Kidney (tissue), 14 donors: ENCODE results near the gene WNK2. TPM values are rescaled to one million over a fixed set of nuclear protein-coding genes. Genes with fewer than 3 reads are reported as not detected.

Source experiments
- DNase-seq, 5 donors: peaks; one replicate each; pipeline ENCODE4 v3.0.0-alpha.2; 2013 to 2020
- FAIRE-seq: peaks from 2 replicates; lab custom pipeline; 2012; peaks lifted over from hg19 to GRCh38; lab: Jason Lieb, UNC
- H3K27ac ChIP-seq, 2 donors: one replicate each; pipeline ENCODE4 v1.7.0; 2013; ENCODE audit warnings: low read depth in 2 of 2, low read length in 2 of 2, inconsistent platforms in 1 of 2
- H3K27me3 ChIP-seq: one replicate; pipeline ENCODE4 v1.7.1; 2013; ENCODE audit warnings: low read length, inconsistent platforms; ENCODE audit not compliant: control insufficient read depth, insufficient read depth
- H3K36me3 ChIP-seq, 3 donors: one replicate each; pipeline versions ENCODE4 v1.7.0 to v1.7.1; 2013; ENCODE audit warnings: low read length in 3 of 3, control low read depth in 1 of 3, inconsistent platforms in 1 of 3; ENCODE audit not compliant: insufficient read depth in 3 of 3, control insufficient read depth in 2 of 3
- H3K4me1 ChIP-seq, 3 donors: one replicate each; pipeline versions ENCODE4 v1.7.0 to v1.7.1; 2013; ENCODE audit warnings: low read length in 3 of 3, inconsistent platforms in 1 of 3, low read depth in 1 of 3; ENCODE audit not compliant: control insufficient read depth in 2 of 3, insufficient read depth in 2 of 3
- H3K4me3 ChIP-seq, 3 donors: one replicate each; pipeline versions ENCODE4 v1.7.0 to v1.8.1; 2013; ENCODE audit warnings: low read length in 3 of 3, control low read depth in 1 of 3, inconsistent platforms in 1 of 3
- H3K9ac ChIP-seq, 3 donors: one replicate each; pipeline versions ENCODE4 v1.7.0 to v1.7.1; 2013; ENCODE audit warnings: low read length in 3 of 3, control low read depth in 1 of 3, inconsistent platforms in 1 of 3
- H3K9me3 ChIP-seq, 3 donors: one replicate each; pipeline versions ENCODE4 v1.7.0 to v1.7.1; 2013; ENCODE audit warnings: low read length in 3 of 3, control low read depth in 1 of 3, inconsistent platforms in 1 of 3; ENCODE audit not compliant: control insufficient read depth in 2 of 3, insufficient read depth in 1 of 3
- intact Hi-C: fragments of 100-400 bp; cut with DNase I; formaldehyde crosslinking; loops from one replicate; pipeline ENCODE4 v1.11.1; 2022
- polyA plus RNA-seq: library from polyadenylated mRNA; stranded (reverse); fragments of 350-450 nt; fragmentation: Illumina TruSeq; extraction: RNeasy Lipid Tissue Mini Kit (QIAGEN cat#74804); gene quantifications from one replicate; pipeline ENCODE4 v1.2.3, GENCODE V29; 2014; ENCODE audit warnings: low read depth, low replicate concordance; ENCODE audit not compliant: insufficient read depth
- total RNA-seq: library from RNA; stranded (reverse); fragmentation: NEBNext Ultra II Directional; extraction: Animal tissue kit (Norgen Biotek cat#: 25700); gene quantifications from one replicate; pipeline ENCODE4 v1.2.1, GENCODE V29; 2021
- TF ChIP-seq, protein P1 (sequence below): IDR thresholded peaks from 3 replicates; pipeline ENCODE4 v1.5.1; 2012; ENCODE audit warnings: mild to moderate bottlenecking, moderate library complexity, borderline replicate concordance; ENCODE audit not compliant: insufficient read depth; ENCODE audit errors: extremely low read depth
- donor health status: control.
- donor health status: control.
- donor health status: control.
- donor health status: control.
- donor health status: control.
- donor health status: DM: yes; HTN: yes; CAD: no.
- donor health status: Normal renal cell carcinoma (clear cell type).

WNK2 gene
- total and polyA plus RNA-seq, 2 donors from 2014 or later = 1.5 to 4.8 TPM

DNA sequence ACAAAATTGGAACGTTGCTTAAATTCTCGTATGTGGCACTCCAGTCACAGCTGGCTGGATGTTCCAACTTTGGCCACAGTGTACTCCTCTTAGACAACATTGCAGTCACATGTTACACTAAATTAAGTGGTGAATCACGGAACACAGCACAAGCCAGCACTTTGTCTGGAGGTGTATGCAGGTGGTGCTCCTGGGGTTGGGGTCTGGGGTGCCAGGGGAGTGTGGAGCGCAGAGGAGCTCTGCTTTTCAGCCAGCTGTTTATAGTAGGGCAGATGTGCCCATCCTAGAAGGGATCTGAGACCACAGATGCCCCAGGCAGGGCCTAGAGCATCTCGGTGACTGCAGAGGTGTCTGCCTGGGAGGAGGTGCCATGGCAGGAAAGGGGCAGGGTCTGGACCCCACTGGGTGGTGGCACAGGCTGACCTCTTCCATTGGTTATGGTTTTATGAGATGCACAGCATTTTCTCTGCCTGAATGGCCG lies 82.6 kb downstream of the WNK2 start:
- Histone ChIP-seq H3K9ac (no peak overlapping the region), H3K27me3 (no peaks in the 10 kb centered on the region), H3K4me3 (no peak overlapping the region), H3K9me3 (no peaks in the 10 kb centered on the region), H3K36me3 (no peaks in the 10 kb centered on the region), H3K4me1 (no peaks in the 10 kb centered on the region), H3K27ac (no peak overlapping the region)
- DNase-seq (no peak), FAIRE-seq (no peak)
- intact Hi-C loops = no loop called here
- TF ChIP-seq, protein P1, sequence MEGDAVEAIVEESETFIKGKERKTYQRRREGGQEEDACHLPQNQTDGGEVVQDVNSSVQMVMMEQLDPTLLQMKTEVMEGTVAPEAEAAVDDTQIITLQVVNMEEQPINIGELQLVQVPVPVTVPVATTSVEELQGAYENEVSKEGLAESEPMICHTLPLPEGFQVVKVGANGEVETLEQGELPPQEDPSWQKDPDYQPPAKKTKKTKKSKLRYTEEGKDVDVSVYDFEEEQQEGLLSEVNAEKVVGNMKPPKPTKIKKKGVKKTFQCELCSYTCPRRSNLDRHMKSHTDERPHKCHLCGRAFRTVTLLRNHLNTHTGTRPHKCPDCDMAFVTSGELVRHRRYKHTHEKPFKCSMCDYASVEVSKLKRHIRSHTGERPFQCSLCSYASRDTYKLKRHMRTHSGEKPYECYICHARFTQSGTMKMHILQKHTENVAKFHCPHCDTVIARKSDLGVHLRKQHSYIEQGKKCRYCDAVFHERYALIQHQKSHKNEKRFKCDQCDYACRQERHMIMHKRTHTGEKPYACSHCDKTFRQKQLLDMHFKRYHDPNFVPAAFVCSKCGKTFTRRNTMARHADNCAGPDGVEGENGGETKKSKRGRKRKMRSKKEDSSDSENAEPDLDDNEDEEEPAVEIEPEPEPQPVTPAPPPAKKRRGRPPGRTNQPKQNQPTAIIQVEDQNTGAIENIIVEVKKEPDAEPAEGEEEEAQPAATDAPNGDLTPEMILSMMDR = no peak

DNA sequence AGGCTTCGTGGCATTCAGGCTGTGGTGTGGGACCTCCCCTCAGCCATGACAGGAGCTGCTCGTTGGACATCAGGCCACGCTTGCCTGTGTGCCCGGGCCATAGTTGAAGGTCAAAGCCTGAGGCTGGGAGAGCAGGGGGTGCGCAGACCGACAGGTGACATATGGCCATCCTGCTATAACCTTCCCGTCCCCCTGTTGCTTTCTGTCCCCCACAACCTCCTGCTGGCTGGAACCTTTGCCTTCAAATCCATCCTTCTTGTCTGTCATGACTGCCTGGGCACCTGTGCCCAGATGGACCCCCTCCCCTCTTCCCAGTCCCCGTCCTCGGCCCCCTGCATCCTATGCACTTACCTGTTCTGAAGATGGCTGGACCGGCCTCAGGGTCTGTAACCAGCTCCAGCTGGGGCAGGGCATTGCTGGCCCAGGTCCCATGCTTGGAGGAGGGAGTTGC lies 83.2 kb downstream of the WNK2 start:
- Histone ChIP-seq H3K4me1 (no peaks in the 10 kb centered on the region), H3K27me3 (no peaks in the 10 kb centered on the region), H3K9ac (no peak overlapping the region), H3K36me3 (no peaks in the 10 kb centered on the region), H3K9me3 (no peaks in the 10 kb centered on the region), H3K4me3 (no peak overlapping the region), H3K27ac (no peak overlapping the region)
- FAIRE-seq (no peak), DNase-seq (peak in 1 of 5 donors; percentile 68)
- TF ChIP-seq, protein P1 = no peak
- intact Hi-C loops = no loop called here

DNA sequence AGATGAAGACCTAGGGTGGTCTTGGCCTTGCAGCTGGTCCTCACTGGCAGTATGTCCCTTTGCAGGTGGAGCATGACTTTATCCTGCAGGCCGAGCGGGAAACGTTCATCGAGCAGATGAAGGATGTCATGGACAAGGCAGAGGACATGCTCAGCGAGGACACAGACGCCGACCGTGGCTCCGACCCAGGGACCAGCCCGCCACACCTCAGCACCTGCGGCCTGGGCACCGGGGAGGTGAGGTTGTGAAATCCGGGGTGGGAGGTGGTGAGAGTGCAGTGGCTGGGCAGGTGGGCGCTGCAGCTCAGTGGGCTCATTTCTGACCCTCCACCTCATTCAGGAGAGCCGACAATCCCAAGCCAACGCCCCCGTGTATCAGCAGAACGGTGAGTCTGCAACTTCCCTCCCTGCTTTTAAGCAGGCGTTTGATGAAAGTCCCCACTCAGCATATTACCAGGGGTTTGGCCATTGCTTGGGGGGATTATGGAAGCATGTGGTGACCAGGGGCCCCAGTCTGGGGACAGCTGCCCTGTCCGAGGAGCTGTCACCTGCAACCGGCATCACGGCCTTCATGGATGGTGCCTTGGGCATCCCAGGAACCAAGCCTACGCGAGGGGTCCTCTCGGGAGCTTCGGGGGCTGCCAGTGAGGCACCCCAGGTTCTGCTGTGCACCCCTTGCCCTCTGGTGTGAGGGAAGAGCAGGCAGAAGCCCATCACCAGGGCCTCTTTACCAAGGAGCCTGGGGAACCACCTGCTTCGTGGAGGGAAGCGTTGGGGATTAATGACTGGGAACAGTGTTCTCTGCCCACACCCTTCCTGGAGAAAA lies 84.0 kb downstream of the WNK2 start:
- TF ChIP-seq, protein P1 = no peak
- DNase-seq (peak in 1 of 5 donors; percentile 61), FAIRE-seq (no peak)
- Histone ChIP-seq H3K36me3 (no peaks in the 10 kb centered on the region), H3K4me1 (no peaks in the 10 kb centered on the region), H3K27me3 (no peaks in the 10 kb centered on the region), H3K9ac (no peak overlapping the region), H3K4me3 (no peak overlapping the region), H3K9me3 (no peaks in the 10 kb centered on the region), H3K27ac (no peak overlapping the region)
- intact Hi-C loops = no loop called here
